Inflammatory macrophage treated with lipopolysaccharide for 1 hour (primary cell): ENCODE data around the gene FOXO3.

Source experiments
- DNase-seq, 2 donors: peaks; one replicate each; pipeline ENCODE4 v3.0.0-alpha.2; 2020 to 2022

Gene FOXO3

DNA sequence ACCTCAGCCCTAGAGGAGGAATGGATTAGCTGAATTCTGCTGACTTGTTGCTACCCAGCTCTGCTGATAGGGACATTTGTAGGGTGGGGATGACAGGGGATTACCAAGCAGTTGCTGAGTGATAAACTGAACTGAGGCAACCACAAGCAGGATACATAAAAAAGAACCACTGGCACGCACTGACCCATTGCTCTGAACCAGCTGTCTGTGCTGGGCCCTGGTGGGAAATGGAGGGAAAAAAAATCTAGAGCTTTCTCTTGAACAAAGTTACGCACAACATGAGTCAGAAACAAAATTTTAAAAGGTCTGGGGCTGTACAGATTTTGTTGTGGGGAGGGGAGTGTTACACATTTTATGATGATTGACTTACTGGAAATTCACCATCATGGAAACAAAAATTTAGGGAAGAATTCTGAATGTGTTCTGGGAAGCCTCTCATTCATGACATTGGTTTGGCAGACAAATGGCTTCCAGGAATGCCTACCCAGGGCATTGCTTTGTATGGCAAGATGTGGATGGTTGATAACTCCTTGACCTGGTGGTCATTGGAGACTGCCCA, 37.7 kb downstream of the FOXO3 start:
- DNase-seq = peak; percentile 48 to 88

DNA sequence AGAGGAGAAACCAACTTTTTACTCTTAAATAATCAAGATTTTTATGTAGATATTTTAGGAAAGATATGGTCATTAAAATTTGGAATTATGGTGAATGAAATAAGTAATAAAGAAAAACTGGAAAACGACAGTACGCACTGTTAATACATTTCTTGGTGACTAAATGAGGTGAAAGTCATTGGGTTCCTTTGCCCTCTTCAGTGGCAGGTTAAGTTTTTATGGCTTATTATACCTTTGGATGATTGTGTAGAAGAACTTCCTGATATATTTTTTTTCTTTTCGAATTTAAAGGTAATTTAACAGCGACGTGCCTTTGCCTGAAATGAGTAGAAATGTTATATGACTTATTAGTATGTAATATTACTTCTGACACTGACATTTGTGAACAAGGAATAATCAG, 43.4 kb downstream of the FOXO3 start:
- no peak for DNase-seq

DNA sequence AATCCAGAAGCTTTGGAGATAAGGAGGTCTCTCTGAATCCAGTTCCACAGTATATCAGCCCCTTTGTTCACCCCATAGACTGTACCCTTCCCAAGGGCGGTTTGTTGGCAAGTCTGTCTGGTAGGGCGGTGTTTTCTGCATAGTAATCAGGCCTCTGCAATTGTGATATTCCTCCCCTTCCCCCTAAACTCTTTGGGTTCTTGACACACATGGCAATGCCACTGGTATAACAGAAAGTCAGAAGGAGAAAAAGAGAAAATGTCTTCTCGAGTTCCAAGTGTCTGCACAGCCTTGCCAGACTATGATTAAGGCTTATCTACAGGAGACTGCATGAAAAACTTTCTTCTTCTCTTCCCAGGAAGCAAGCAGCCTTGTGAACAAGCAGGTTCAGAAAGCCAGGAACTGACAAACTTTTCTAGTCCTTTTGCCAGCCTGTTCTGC, 45.6 kb downstream of the FOXO3 start:
- no peak for DNase-seq

DNA sequence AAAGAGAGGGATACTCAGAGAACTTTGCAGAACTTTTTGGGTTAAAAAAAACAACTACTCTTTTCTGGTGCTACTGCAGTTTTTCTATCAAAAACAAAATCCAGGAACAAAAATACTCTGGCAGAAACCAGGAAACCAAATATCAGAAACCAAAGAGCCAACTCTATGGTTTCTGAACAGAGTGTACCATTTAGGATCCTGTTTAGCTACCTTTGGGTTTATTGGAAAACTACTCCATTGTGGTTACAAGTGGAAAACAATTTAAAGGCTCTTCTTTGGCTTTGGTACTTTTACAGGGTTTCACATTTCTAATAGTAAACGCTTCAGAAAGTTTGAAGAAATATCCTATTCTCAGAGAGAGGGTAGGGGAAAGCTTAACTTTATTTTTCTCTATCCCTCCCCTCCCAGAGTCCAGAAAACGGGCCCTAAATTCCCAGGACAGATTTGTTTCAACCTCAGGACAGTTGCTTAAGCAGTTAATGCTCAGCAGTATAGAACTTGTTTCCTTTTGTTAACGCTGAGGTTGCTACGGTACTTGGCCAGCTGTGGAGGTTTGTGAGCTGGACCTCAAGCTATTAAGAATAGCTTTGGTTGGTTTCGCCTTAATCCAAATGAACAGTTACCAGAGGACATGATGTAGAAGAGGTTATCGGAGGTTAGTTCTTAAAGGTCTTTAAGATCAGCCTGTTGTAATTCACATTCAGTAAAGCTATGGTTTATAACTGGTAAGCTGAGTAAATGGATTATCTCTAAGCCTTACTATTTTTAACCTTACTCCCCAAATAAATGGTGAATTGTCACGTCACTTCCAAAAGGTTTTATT, 47.9 kb downstream of the FOXO3 start:
- DNase-seq = no peak

DNA sequence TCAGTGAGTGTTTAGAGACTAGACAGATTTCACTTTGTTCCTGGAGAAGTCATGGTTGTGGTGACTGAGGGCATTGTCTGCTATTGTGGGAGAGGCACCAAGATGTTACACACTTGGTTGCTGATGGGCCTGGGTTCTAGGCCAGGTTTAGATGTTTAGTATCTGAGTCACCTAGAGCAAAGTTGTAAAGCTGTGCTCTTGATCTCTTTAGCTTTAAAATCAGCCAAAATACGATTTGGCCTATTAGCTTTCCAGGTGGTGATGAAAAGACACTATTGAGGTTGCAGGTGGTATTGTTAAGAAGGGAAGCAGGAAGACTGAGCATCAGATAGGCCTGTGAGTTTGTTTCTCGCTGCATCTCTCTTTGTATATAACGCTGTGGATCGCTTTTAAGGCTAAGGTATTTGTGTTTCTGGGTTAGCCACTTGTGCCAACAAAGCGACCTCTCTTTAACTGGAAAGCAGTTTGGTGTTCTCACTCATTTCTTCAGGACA, 48.6 kb downstream of the FOXO3 start:
- no peak for DNase-seq

DNA sequence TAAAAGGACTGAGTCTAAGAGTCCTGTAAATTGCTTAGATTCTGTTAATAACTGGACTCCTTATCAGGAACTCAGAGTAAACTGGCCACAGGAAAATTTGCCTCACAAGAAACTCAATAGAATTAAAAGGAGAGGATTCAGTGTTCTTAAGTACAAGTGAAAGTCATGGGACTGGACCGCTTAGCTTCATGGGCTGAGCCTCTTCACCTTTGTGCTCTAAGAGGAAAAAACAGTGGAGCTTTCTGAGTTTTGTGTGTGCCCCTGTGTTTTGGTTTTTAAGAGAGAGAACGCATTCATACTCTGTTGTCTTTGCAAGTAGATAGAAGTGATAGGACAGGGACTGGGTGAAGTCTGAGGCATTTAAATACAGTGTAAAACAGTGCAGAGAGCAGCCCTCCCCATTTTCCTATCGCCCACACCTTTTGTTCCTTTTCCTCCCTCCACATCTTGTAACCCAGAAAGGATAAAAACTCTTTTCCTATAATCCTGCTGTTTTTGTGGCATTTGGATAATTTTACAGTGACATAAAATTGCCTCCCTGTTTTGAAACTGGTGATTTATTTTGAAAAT, 49.6 kb downstream of the FOXO3 start:
- DNase-seq = no peak

DNA sequence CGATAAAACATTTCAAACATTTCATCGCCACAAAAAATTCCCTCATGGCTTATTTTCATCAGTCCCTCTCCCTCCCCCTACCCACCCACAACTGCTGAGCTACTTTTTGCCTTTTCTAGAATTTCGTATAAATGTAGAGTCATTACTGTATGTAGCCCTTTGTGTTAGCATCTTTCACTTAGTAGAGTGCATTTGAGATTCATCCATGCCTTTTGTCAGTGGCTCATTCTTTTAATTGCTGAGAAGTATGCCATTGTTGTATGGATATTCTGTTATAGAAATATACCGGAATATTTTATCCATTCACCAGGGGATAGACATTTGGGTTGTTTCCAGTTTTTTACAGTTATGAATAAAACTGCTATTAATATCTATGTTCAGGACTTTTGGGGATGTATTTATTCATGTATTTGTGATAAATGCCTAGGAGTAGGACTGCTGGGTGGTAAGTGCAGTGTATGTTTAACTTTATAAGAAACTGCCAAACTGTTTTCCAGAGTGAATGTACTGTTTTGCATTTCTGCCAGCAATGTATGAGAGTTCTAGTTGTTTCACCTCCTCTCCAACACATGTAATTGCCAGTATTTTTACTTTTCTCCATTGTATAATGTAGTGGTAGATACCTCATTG, 50.4 kb downstream of the FOXO3 start:
- no peak for DNase-seq

DNA sequence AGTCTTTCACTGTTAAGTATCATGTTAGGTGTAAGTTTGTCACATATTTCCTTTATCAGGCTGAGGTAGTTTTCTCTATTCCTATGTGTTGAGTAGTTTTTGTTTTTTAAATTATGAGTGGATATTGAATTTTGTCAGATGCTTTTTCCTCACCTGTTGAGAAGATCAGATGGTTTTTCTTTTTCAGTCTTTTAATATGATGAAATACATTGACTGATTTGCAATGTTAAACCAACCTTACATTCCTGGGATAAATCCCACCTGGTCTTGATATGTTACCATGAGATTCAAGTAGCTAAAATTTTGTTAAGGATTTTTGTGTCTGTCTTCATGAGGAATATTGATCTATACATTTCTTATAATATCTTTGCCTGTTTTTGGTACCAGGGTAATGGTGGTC, 52.1 kb downstream of the FOXO3 start:
- no peak for DNase-seq

DNA sequence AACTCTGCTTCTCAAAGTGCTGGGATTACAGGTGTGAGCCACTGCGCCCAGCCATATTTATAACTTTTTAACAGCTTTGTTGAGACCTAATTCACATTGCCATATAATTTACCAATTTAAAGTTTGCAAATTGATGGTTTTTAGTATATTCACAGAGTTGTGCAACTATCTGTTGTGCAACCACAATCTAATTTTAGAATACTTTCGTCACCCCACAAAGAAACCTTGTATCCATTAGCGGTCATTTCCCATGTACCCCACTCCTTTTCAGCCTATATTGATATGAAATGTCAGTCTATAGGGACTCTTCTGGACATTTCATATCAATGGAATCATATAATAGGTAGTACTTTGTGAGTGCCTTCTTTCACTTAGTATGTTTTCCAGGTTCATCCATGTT, 55.8 kb downstream of the FOXO3 start:
- peak; percentile 35 to 73 for DNase-seq

DNA sequence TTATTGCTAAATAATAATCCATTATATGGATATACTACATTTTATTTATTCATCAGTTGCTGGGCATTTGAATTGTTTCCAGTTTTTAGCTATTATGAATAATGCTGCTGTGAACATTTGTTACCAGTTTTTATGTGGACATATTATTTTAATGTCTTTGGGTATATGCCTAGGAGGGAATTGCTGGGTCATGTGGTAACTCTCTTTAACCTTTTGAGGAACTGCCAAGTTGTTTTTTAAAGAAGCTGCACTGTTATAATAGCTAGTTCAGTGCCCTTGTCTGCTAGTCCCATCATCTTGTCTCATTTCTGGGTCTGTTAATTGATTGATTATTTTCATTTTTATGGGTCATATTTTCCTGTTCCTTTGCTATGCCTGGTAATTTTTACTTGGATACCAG, 56.3 kb downstream of the FOXO3 start:
- peak; percentile 51 to 52 for DNase-seq

DNA sequence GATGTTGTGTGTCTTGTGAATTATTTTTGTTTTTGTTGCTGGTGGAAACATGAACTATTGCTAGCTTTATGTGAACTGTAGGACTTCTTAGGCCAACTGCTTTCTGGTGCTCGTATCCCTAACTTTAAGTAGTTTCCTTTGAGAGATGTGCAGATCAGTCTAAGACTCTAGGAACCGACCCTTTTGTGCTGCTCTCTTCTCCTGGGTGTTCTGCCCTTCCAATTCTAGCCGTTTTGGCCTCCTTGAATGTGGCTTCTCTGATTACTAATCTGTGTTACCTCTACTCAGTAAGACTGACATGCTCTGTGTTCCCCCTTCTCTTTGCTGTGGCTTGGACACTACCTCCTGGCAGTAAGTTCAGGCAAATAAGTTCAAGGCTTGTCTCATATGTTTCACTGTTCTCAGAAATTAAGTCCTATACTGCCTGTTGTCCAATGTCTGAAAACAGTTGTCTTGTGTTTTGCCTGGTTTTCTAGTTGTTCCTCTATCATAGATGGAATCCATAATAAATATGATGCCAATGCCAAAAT, 58.0 kb downstream of the FOXO3 start:
- no peak for DNase-seq

DNA sequence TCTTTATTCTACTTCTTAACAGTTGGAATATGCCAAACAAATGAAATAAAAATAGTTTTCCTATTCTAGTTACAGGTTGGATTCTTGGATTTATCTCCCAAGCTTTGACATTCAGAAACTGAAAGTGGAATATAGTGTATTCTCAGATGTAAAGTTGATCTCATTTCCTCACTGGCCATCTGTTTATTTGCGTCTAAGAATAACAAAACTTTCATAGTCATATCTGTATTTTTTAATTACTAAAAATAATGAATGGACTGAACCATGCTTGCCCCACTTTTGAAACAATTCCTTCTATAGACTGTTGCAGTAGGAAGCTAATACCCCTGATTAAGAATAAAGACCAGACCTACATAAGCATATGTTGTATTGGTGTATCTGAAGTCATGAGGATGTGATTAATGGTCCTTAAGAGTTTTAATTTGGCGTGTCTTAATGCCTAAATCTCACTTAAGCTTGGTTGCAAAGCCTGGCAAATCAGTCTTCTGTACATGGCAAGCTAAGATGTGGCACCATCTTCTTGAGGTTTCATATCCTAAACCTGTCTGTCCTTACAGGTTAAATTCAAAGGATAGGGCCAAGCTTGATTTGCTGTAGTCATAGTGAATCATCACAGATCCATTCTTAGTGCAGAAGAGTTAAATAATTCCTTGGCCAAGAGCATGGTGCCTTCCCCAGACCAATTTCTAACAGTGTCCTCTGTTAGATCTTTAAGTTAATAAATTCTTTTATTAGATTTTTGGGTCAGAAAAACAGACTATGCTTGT, 58.9 kb downstream of the FOXO3 start:
- peak in 1 of 2 donors; percentile 20 for DNase-seq

DNA sequence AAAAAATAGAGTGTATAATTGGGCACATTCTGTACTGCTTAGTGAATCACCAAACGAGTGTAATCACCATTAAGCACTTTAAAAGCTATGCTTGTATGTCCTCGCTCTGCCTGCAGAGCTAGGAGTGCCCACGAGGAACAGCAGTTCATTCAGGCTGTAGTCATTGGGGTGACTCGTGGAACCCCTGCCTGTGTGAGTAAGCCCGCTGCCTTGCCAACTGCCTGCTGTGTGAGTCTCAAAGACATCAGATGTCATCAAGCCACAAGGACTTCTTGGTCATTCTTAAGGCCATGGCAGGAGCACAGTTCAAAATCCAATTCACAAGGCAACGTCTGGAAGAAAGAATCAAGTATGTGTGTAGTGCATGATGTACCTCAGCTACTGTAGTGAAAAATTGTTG, 60.4 kb downstream of the FOXO3 start:
- peak; percentile 35 to 80 for DNase-seq

DNA sequence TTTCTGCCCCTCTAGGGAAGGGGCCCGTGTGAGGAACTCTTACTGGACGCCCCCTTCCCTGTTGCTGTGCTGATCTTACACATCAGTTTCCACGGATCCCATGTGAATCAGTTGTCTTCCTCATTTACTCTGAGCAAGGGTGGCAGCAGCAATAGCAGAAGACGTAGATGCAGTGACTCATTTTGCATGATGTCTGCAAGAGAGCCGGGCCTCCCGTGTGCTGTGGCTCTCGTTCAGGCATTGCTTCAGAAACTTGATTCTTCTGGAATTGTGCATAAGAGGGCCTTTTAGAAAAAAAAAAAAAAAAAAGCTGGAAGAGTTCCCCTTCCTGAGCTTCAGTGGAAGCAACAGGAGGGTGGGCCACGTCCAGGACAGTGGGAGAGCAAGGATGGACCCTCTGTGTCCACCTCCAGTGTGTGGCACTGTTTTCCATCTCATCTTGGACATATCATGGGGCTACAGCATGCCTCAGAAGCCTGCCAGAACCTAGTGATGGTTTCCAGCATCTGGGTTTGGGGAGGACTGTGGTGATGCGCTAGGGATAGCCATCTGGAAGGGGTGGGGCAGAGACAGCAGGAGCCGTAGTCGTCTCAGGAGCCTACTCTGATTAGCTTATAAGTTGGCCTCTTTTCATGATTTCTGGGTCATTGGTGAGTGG, 62.1 kb downstream of the FOXO3 start:
- DNase-seq = peak; percentile 85 to 97

DNA sequence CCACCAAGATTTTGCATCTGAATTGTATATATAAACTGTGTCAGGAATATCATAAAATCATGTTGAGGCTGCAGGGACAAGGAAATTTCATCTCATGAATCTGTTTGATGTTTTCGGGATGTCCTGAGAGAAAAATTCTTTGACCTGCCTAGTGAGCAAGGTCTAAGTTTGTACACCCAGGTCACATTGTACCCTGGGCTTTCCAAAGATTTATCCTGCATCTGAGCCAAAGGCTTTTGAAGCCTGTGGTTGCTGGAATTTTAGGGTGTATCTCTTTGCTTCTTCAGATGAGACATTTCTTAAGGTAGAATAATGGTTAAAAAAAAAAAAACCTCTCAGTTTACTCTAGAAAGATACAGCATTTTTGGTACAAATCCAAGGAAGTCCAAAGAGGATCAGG, 63.3 kb downstream of the FOXO3 start:
- no peak for DNase-seq

DNA sequence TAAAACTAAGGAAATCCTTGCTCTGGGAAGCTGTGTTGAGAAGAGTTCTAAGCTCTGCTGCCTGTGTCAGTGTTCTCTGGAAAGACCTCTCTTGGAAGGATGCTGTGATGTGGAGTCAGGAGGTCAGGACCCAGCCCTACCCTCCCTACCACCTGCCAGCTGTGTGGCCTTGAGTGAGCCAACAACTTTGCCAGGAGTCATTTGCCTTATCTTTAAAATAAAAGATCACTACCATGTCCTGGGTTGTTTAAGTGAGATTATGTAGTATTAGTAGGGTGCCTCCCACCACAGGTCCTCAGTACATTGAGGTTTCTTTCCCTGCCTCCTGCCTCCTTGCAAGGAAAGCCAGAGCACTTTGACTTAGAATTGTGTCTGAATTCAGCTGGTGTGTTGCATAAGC, 64.9 kb downstream of the FOXO3 start:
- DNase-seq = no peak

DNA sequence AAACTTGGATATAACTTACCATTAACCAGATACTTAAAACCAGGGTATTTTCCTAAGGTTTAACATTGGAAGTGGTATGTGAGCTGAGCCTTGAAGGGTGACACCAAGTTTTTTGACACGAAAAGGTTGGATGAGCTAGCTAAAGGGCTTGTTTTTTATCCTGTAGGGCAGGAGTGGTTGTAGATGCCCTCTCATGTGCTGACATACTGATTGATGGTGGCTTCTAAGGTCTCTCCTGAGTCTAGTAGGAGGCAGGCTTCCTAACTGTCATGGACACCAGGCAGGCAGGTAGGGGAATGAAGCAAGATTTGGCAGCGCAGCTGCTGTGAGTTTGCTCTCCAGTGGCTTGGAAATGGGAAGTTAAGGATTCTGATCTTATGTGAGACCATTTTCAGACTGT, 66.1 kb downstream of the FOXO3 start:
- no peak for DNase-seq

DNA sequence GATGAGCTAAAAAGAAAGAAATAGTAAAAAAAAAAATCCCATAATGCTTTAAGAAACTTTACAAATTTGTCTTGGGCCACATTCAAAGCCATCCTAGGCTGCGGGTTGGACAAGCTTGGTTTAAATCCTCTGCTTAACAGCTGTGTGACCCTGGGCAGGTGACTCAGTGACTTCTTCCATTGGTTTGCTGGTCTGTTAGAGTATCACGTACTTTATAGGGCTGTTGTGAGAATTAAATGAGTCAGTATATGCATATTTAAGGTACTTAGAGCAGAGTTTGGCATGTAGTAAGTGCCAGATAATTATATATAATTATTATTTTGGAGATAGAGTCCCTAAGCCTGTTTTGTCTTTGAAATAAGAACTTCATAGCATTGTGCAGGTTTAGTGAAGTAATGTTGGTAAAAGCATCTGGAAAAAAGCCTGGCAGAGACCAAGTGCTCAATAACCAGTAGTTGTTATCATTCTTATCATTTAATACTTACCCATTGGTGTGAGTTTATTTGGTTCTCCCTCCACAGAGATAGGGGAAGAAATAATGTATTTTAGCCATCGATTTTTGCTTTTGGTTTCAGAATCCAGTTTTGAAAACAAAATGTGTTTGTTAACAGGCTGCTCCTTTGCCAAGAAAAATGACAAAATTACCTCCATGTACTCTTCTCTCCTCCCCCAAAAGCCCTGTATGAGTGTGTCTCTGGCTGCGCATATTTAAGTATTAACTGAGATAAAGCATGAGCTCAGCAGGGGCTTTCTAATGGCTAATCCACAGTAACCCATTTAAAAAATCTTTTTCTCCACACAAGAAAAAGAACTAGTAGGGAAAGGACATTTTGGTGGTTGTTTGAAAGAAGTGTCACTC, 67.2 kb downstream of the FOXO3 start:
- DNase-seq = no peak

DNA sequence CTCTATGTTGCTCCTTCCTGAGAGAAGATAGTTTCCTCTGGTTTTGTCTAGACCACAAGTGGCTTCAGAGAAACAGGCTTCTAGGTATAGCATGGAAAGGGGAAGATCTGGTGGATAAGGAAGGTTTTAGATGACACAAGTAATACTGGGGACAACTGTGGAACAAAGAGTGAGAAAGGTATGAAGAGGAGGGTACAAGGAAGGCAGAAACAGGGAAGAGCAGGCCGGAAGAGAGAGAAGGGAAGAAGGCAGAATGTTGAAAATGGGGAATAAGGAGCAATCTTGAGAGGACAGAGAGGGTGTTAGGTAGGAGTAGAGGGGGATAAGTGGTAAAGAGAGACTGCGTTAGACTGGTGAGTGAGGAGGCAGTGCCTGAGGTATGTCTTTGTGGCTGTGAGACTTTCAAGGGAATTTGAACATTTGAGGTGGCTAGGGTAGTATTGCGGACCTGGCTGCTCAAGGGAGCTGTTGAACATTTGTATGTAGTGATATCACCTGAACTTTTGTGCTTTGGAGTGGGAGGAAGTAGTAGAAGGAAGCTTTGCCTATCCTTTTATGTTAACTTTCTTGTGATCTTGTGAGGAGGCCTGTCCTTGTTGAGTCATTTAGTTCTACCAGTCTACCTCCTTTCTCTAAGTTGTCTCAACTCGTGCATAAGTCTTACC, 69.5 kb downstream of the FOXO3 start:
- DNase-seq = peak in 1 of 2 donors; percentile 33

DNA sequence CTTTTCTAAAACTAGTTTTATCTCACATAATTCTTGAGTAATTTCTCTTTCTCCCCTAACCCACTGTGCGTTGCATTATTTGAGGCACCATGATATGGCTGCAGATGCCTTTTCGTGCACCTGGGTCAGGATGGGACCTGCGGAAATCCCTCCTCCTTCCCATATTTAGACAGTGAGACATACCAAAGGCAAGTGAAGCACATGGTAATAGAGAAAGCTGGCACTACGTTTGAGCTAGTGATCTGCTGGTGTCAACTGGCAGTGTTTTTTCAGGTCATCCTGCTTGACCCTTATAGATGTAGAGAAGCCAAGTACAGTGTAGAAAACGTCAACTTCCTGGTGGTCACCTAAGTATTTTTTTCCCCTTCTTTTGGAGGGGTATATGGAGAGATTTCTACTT, 71.7 kb downstream of the FOXO3 start:
- no peak for DNase-seq

DNA sequence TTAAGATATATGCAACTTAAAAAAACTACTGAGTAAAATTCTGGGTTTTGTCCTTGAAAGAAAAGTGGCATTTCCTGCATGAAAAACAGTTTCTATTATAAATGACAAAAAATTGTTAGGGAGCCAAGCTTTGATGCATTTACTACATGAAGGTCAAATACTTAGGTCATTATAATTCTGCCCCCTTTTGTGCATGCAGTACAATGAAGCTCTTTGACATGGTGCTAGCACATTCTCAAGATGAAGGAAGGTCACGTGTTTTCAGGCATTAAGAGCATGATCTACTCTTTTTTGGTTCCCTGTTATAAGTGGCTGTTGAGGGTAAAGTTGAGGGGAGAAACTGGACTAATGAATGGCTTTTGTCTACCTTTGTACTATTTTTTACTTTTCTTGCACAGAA, 72.7 kb downstream of the FOXO3 start:
- DNase-seq = no peak
